ENCODE data around the gene SPDYE2.
"Not testable (repeated sequence)": the region's sequence is repeated elsewhere in the genome, so short reads cannot be mapped to it uniquely, and the experiment has no call there.

- not testable (repeated sequence) for TF ChIP-seq SRF (IDR thresholded peaks at IDR 0.05; ENCODE audit: low read depth in 2 of 2, low read length in 2 of 2); PBX3 (IDR thresholded peaks at IDR 0.05; ENCODE audit: insufficient replicate concordance, low read depth, low read length); SMC3 (IDR thresholded peaks at IDR 0.05; ENCODE audit: borderline replicate concordance, low read length); MXI1 (IDR thresholded peaks at IDR 0.05; ENCODE audit: low read depth, low read length); EP300 (IDR thresholded peaks at IDR 0.05; ENCODE audit: borderline replicate concordance in 1 of 2, control insufficient read depth in 1 of 2, low read depth in 2 of 2, low read length in 2 of 2); ELK1 (IDR thresholded peaks at IDR 0.05; ENCODE audit: low read depth, low read length); ZNF274 (IDR thresholded peaks at IDR 0.05; ENCODE audit: insufficient read depth, insufficient read length); RAD51 (IDR thresholded peaks at IDR 0.05); ASH2L (IDR thresholded peaks at IDR 0.05; ENCODE audit: borderline replicate concordance, low read depth); PAX8 (IDR thresholded peaks at IDR 0.05); TBL1XR1 (IDR thresholded peaks at IDR 0.05; ENCODE audit: low read depth, low read length); EZH2 (IDR thresholded peaks at IDR 0.05; ENCODE audit: borderline replicate concordance, control insufficient read depth, low read depth, low read length); E2F4 (IDR thresholded peaks at IDR 0.05; ENCODE audit: low read depth, low read length)
Observed at GRCh38 chr7:102505298-102506185, 45.5 kb upstream of the SPDYE2 start.
